Measurements from ENCODE around the gene SPOCK1.

SPOCK1 gene

GRCh38 chr5:137465930-137466329 lies 33.2 kb downstream of the SPOCK1 start:
- no peak overlapping the region for H3K27ac ChIP-seq (ENCODE audit: low read depth, low read length)
- H3K4me3 ChIP-seq (ENCODE audit: low read length): no peak overlapping the region
- H3K36me3 ChIP-seq (ENCODE audit: insufficient read depth, low read length): no peaks in the 10 kb centered on the region
- no peak overlapping the region for H3K9ac ChIP-seq (ENCODE audit: low read depth, low read length)
- WGBS: 96% methylated on average over 1 of the region's 1 CpG
- no peaks in the 10 kb centered on the region for H3K27me3 ChIP-seq (ENCODE audit: insufficient read depth, low read length)
- H3K9me3 ChIP-seq (ENCODE audit: insufficient read depth, low read depth, low read length): no peaks in the 10 kb centered on the region
- H3K4me1 ChIP-seq (ENCODE audit: insufficient read depth, low read length): no peaks in the 10 kb centered on the region

GRCh38 chr5:137462816-137463520 lies 36.2 kb downstream of the SPOCK1 start:
- H3K27ac ChIP-seq (ENCODE audit: low read depth, low read length): no peak overlapping the region
- 94% methylated on average over 3 of the region's 4 CpGs for WGBS
- H3K9me3 ChIP-seq (ENCODE audit: insufficient read depth, low read depth, low read length): no peaks in the 10 kb centered on the region
- H3K9ac ChIP-seq (ENCODE audit: low read depth, low read length): no peak overlapping the region
- H3K4me3 ChIP-seq (ENCODE audit: low read length): no peak overlapping the region
- no peaks in the 10 kb centered on the region for H3K27me3 ChIP-seq (ENCODE audit: insufficient read depth, low read length)
- H3K4me1 ChIP-seq (ENCODE audit: insufficient read depth, low read length): no peaks in the 10 kb centered on the region
- no peaks in the 10 kb centered on the region for H3K36me3 ChIP-seq (ENCODE audit: insufficient read depth, low read length)

GRCh38 chr5:137462265-137462590 lies 36.9 kb downstream of the SPOCK1 start:
- Histone ChIP-seq H3K27ac (ENCODE audit: low read depth, low read length) (no peak overlapping the region), H3K36me3 (ENCODE audit: insufficient read depth, low read length) (no peaks in the 10 kb centered on the region), H3K4me1 (ENCODE audit: insufficient read depth, low read length) (no peaks in the 10 kb centered on the region), H3K9me3 (ENCODE audit: insufficient read depth, low read depth, low read length) (no peaks in the 10 kb centered on the region), H3K27me3 (ENCODE audit: insufficient read depth, low read length) (no peaks in the 10 kb centered on the region), H3K9ac (ENCODE audit: low read depth, low read length) (no peak overlapping the region), H3K4me3 (ENCODE audit: low read length) (no peak overlapping the region)
- WGBS: 72% methylated on average over 5 of the region's 5 CpGs

- Histone ChIP-seq H3K9ac (ENCODE audit: low read depth, low read length) (no peak overlapping the region), H3K9me3 (ENCODE audit: insufficient read depth, low read depth, low read length) (no peaks in the 10 kb centered on the region), H3K27me3 (ENCODE audit: insufficient read depth, low read length) (no peaks in the 10 kb centered on the region), H3K4me1 (ENCODE audit: insufficient read depth, low read length) (no peaks in the 10 kb centered on the region), H3K27ac (ENCODE audit: low read depth, low read length) (no peak overlapping the region), H3K36me3 (ENCODE audit: insufficient read depth, low read length) (no peaks in the 10 kb centered on the region), H3K4me3 (ENCODE audit: low read length) (no peak overlapping the region)
- 64% methylated on average over 6 of the region's 6 CpGs for WGBS
These were observed 37.5 kb downstream of the SPOCK1 start for GRCh38 chr5:137461391-137462264.

DNA sequence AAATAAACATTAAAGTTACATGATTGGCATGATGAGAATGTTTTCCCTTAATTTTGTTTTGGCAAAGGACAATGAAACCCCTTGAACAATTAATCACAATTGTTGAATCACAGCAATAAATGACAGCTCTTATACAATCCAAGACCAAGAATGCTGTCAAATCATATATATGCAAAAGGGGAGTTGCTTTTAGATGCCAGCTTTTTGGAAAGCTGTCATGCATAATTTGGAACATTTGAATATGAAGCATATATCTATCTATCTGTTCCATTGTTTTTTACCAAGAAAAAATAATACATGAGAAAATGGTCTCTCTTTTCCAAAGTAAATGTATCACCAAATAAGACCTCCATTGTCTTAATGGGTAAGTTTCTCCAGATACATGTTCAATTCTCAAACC lies 44.5 kb downstream of the SPOCK1 start:
- no peaks in the 10 kb centered on the region for H3K4me1 ChIP-seq (ENCODE audit: insufficient read depth, low read length)
- H3K27me3 ChIP-seq (ENCODE audit: insufficient read depth, low read length): no peaks in the 10 kb centered on the region
- no peaks in the 10 kb centered on the region for H3K36me3 ChIP-seq (ENCODE audit: insufficient read depth, low read length)
- H3K9me3 ChIP-seq (ENCODE audit: insufficient read depth, low read depth, low read length): no peaks in the 10 kb centered on the region
- no peak overlapping the region for H3K4me3 ChIP-seq (ENCODE audit: low read length)
- H3K9ac ChIP-seq (ENCODE audit: low read depth, low read length): no peak overlapping the region
- H3K27ac ChIP-seq (ENCODE audit: low read depth, low read length): no peak overlapping the region

DNA sequence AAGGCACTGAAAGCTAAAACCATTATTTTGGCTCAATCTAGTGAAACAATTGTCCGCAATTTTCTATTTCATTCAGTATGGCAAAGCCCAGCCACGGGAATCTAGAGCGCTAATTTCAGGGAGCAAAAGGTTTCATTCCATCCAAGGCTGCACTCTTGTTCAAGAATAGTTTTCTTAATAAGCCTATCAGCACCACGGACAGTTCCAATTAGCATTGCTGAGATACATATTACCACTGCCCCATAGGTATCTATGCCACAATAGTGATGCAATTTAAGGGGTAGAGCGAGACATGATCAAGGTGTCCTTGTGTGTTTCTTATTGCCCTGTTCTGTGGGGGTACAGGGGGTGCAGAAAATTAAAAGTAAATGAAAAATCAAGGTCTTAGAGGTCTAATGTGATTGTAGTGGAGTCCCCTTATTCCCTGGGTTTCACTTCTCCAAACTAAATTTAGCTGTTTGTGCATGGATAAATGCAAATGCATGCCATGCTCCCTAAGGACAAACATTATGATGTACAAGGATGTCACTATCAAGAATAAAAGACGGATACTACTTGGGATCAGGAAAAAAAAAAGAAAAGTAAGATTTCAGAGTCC lies 45.5 kb downstream of the SPOCK1 start:
- H3K27ac ChIP-seq (ENCODE audit: low read depth, low read length): no peak overlapping the region
- WGBS: 66% methylated on average over 6 of the region's 6 CpGs
- H3K27me3 ChIP-seq (ENCODE audit: insufficient read depth, low read length): no peaks in the 10 kb centered on the region
- H3K36me3 ChIP-seq (ENCODE audit: insufficient read depth, low read length): no peaks in the 10 kb centered on the region
- H3K9ac ChIP-seq (ENCODE audit: low read depth, low read length): no peak overlapping the region
- H3K4me1 ChIP-seq (ENCODE audit: insufficient read depth, low read length): no peaks in the 10 kb centered on the region
- H3K9me3 ChIP-seq (ENCODE audit: insufficient read depth, low read depth, low read length): no peaks in the 10 kb centered on the region
- no peak overlapping the region for H3K4me3 ChIP-seq (ENCODE audit: low read length)

DNA sequence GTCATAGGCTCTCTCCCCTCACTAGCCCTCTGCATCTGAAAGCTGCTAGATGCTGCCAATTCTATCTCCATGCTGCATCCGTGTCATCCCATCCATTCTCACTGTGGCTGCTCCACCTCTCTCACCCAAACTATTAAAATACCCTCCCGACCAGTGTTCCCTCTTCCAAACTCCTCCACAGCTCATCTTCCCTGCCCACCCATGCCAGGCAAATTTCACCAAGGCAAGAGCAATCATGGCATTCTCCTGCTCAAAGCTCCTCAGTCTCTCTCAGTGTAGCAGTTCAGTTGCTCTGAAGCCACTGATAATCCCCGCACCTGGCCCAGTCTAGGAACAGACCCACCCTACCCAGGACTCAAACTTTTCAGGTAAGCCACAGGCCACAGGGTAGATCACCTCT lies 48.4 kb downstream of the SPOCK1 start:
- WGBS: 78% methylated on average over 3 of the region's 3 CpGs
- Histone ChIP-seq H3K27me3 (ENCODE audit: insufficient read depth, low read length) (no peaks in the 10 kb centered on the region), H3K4me1 (ENCODE audit: insufficient read depth, low read length) (no peaks in the 10 kb centered on the region), H3K27ac (ENCODE audit: low read depth, low read length) (no peak overlapping the region), H3K4me3 (ENCODE audit: low read length) (no peak overlapping the region), H3K9me3 (ENCODE audit: insufficient read depth, low read depth, low read length) (no peaks in the 10 kb centered on the region), H3K9ac (ENCODE audit: low read depth, low read length) (no peak overlapping the region), H3K36me3 (ENCODE audit: insufficient read depth, low read length) (no peaks in the 10 kb centered on the region)

GRCh38 chr5:137448868-137449267 lies 50.3 kb downstream of the SPOCK1 start:
- H3K36me3 ChIP-seq (ENCODE audit: insufficient read depth, low read length): no peaks in the 10 kb centered on the region
- WGBS: 59% methylated on average over 3 of the region's 3 CpGs
- no peaks in the 10 kb centered on the region for H3K9me3 ChIP-seq (ENCODE audit: insufficient read depth, low read depth, low read length)
- H3K27ac ChIP-seq (ENCODE audit: low read depth, low read length): no peak overlapping the region
- no peaks in the 10 kb centered on the region for H3K4me1 ChIP-seq (ENCODE audit: insufficient read depth, low read length)
- no peaks in the 10 kb centered on the region for H3K27me3 ChIP-seq (ENCODE audit: insufficient read depth, low read length)
- H3K4me3 ChIP-seq (ENCODE audit: low read length): no peak overlapping the region
- H3K9ac ChIP-seq (ENCODE audit: low read depth, low read length): no peak overlapping the region

DNA sequence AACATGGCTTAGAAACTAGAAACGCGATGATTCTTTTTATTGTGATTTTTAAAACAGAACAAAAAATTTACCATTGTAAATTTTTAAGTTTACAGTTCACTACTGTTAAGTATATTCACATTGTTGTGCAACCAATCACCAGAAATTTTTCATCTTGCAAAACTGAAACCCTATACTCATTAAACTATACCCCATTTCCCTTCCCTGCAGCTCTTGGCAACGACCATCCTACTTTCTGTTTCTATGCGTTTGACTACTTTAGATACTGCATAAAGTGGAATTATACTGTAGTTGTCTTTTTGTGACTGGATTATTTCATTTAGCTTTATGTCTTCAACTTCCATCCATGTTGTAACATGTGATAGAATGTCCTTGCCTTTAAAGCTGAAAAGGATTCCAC lies 52.5 kb downstream of the SPOCK1 start:
- no peak overlapping the region for H3K9ac ChIP-seq (ENCODE audit: low read depth, low read length)
- H3K9me3 ChIP-seq (ENCODE audit: insufficient read depth, low read depth, low read length): no peaks in the 10 kb centered on the region
- H3K4me1 ChIP-seq (ENCODE audit: insufficient read depth, low read length): no peaks in the 10 kb centered on the region
- WGBS: 80% methylated on average over 2 of the region's 4 CpGs
- H3K4me3 ChIP-seq (ENCODE audit: low read length): no peak overlapping the region
- H3K27ac ChIP-seq (ENCODE audit: low read depth, low read length): no peak overlapping the region
- H3K36me3 ChIP-seq (ENCODE audit: insufficient read depth, low read length): no peaks in the 10 kb centered on the region
- no peaks in the 10 kb centered on the region for H3K27me3 ChIP-seq (ENCODE audit: insufficient read depth, low read length)

DNA sequence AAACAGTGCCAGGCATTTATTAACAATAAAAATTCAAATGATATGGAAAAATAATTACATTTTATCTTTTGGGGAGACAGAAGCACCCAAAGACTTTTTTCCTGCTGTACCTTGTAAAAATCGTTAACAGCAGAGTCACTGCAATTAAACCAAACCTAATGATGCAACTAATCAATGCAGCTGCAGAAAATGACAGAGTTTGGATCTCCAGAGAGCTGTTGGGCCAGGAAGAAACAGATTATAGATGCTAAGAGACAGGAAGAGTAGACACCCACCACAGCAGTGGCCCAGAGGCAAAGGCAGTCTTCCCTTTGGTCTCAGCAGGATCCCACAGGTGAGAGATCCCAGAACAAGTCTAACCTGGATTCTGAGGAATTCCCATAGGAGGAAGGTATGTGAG lies 53.0 kb downstream of the SPOCK1 start:
- H3K27ac ChIP-seq (ENCODE audit: low read depth, low read length): no peak overlapping the region
- no peak overlapping the region for H3K9ac ChIP-seq (ENCODE audit: low read depth, low read length)
- H3K36me3 ChIP-seq (ENCODE audit: insufficient read depth, low read length): no peaks in the 10 kb centered on the region
- no peaks in the 10 kb centered on the region for H3K4me1 ChIP-seq (ENCODE audit: insufficient read depth, low read length)
- no peaks in the 10 kb centered on the region for H3K27me3 ChIP-seq (ENCODE audit: insufficient read depth, low read length)
- H3K9me3 ChIP-seq (ENCODE audit: insufficient read depth, low read depth, low read length): no peaks in the 10 kb centered on the region
- no peak overlapping the region for H3K4me3 ChIP-seq (ENCODE audit: low read length)
- WGBS: 90% methylated on average over 1 of the region's 1 CpG

- no peaks in the 10 kb centered on the region for H3K9me3 ChIP-seq (ENCODE audit: insufficient read depth, low read depth, low read length)
- no peak overlapping the region for H3K27ac ChIP-seq (ENCODE audit: low read depth, low read length)
- H3K27me3 ChIP-seq (ENCODE audit: insufficient read depth, low read length): no peaks in the 10 kb centered on the region
- H3K9ac ChIP-seq (ENCODE audit: low read depth, low read length): no peak overlapping the region
- WGBS: 95% methylated on average over 1 of the region's 1 CpG
- H3K4me1 ChIP-seq (ENCODE audit: insufficient read depth, low read length): no peaks in the 10 kb centered on the region
- no peak overlapping the region for H3K4me3 ChIP-seq (ENCODE audit: low read length)
- no peaks in the 10 kb centered on the region for H3K36me3 ChIP-seq (ENCODE audit: insufficient read depth, low read length)
These were observed 56.5 kb downstream of the SPOCK1 start for GRCh38 chr5:137442660-137443059.
